ENCODE results near the gene PRKN. TPM values are rescaled to one million over a fixed set of nuclear protein-coding genes. Genes with fewer than 3 reads are reported as not detected.

PRKN gene
- total RNA-seq, 1 donor from 2014 or later, result 4.9 TPM

DNA sequence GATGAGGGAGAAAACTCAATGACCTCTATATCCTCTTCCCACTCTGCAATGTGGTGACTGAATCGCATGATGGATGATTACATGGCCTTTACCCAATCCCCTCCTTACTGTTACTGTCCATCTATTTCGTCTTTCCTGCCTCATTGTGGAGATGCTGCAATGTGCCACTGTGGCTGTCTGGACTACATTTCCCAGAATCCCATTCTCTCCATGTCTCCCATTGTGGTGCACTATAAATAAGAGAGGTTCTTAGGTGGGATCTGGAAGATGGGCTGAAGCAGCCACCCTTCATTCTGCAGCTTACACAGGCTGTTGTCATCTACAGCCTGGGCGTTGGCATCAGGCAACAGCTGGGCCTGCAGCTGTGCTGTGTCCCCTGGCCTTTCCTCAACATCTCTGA lies 233.6 kb downstream of the PRKN start:
- DNase-seq (ENCODE audit: extremely low spot score in 2 of 2), result no peak
- TF ChIP-seq POLR2A (IDR thresholded peaks at IDR 0.05), result no peak
- intact Hi-C loops (cut with DNase I), result no loop called here

DNA sequence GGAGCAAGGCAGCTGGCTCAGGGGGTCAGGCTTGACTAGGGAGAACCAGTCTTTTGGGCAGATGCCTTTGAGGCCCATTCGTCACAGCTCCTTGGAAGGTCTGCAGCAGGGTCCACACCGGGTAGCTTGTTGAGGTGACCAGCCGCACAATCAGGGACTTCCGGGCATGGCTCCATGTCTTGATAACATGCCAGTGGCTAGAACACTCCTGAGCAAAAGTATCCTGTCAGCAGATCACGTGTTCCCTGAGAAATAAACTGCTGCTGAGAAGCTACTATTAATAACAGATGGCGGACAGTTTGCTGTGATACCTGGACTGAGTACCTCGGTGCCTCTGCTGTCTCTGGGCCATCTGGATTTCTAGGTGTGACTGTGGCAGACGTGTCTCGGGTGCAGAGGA lies 235.9 kb downstream of the PRKN start:
- DNase-seq (ENCODE audit: extremely low spot score in 2 of 2), result no peak
- TF ChIP-seq, protein P1, sequence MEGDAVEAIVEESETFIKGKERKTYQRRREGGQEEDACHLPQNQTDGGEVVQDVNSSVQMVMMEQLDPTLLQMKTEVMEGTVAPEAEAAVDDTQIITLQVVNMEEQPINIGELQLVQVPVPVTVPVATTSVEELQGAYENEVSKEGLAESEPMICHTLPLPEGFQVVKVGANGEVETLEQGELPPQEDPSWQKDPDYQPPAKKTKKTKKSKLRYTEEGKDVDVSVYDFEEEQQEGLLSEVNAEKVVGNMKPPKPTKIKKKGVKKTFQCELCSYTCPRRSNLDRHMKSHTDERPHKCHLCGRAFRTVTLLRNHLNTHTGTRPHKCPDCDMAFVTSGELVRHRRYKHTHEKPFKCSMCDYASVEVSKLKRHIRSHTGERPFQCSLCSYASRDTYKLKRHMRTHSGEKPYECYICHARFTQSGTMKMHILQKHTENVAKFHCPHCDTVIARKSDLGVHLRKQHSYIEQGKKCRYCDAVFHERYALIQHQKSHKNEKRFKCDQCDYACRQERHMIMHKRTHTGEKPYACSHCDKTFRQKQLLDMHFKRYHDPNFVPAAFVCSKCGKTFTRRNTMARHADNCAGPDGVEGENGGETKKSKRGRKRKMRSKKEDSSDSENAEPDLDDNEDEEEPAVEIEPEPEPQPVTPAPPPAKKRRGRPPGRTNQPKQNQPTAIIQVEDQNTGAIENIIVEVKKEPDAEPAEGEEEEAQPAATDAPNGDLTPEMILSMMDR (IDR thresholded peaks at IDR 0.05), result no peak
- no peak for TF ChIP-seq POLR2AphosphoS5 (IDR thresholded peaks at IDR 0.05; ENCODE audit: insufficient read depth in 1 of 2, low read depth in 1 of 2)
- TF ChIP-seq POLR2A (IDR thresholded peaks at IDR 0.05), result no peak
- H3K27ac ChIP-seq, result no peak overlapping the region
- no peaks in the 10 kb centered on the region for H3K36me3 ChIP-seq
- H3K4me1 ChIP-seq, result no peaks in the 10 kb centered on the region
- no peaks in the 10 kb centered on the region for H3K27me3 ChIP-seq
- H3K9me3 ChIP-seq, result no peaks in the 10 kb centered on the region
- intact Hi-C loops (cut with DNase I), result no loop called here
- H3K4me3 ChIP-seq, result no peak overlapping the region

More for the DNA sequence above, 233.6 kb downstream of the PRKN start:
- no peaks in the 10 kb centered on the region for H3K9me3 ChIP-seq
- H3K4me3 ChIP-seq, result no peak overlapping the region
- no peaks in the 10 kb centered on the region for H3K4me1 ChIP-seq
- H3K36me3 ChIP-seq, result no peaks in the 10 kb centered on the region
- no peaks in the 10 kb centered on the region for H3K27me3 ChIP-seq
- H3K27ac ChIP-seq, result no peak overlapping the region

DNA sequence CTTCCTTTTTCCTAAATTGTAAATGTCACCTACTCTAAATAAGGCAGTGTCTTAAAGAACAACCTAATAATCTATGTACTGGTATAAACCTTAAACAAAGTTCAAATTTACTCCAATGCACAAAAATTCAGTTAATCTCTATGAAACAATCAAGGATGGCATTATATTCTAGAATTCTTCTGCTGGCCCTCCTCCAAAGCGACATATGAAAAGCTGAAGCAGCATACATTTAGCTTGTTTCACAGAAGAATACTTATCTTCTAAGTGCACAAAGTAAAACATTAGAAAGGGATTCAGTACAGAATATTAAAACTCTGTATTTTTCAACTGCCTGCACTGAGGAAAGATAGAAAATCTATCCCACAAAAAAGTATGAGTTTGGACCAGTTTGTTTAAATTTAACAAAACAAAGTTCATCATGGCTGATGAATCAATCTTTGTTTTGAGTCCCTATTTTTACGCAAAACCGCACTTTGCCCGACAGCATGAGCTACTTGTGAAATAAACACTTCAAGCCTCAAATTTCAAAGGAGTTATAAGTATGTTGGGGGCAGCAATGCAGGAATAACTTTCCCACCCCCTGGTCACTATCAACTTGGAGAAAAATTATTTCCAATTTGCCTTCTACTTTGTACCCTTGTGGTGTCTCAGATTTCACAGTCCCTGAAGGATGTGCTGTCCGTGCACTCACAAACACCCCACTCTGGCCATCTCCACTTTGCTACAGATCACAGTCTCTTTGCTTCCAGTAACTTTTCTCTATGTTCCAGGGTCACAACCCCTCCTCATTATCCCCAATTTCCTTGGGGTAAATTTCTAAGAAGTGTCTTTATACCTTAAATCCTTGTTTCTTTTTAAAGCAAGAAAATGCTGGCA lies 238.2 kb downstream of the PRKN start:
- intact Hi-C loops (cut with DNase I), result no loop called here
- H3K27me3 ChIP-seq, result no peaks in the 10 kb centered on the region
- TF ChIP-seq POLR2A (IDR thresholded peaks at IDR 0.05), result no peak
- no peak for TF ChIP-seq POLR2AphosphoS5 (IDR thresholded peaks at IDR 0.05; ENCODE audit: insufficient read depth in 1 of 2, low read depth in 1 of 2)
- TF ChIP-seq, protein P1 (IDR thresholded peaks at IDR 0.05), result no peak
- DNase-seq (ENCODE audit: extremely low spot score in 2 of 2), result no peak
- H3K4me1 ChIP-seq, result no peaks in the 10 kb centered on the region
- no peaks in the 10 kb centered on the region for H3K36me3 ChIP-seq
- no peaks in the 10 kb centered on the region for H3K9me3 ChIP-seq
- no peak overlapping the region for H3K4me3 ChIP-seq
- H3K27ac ChIP-seq, result no peak overlapping the region

DNA sequence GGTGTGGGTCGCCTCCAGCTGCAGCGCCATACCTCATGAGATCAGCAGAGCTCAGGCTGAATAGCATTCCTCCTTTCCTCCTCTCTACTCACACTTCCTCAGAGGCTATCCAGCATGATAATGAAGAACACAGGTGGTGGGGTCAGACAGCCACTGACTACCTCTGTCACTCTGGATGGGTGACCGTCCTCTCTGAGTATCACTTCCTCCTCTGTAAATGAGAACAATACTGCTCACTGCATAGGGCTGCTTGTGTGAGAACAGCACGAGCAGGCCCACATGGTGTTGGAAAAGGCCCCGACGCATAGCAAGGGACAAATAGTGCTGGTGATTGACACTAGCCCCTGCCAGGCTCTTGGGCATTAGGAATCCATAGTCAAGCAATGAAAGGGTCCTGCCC lies 239.1 kb downstream of the PRKN start:
- TF ChIP-seq POLR2AphosphoS5 (IDR thresholded peaks at IDR 0.05; ENCODE audit: insufficient read depth in 1 of 2, low read depth in 1 of 2), result no peak
- intact Hi-C loops (cut with DNase I), result no loop called here
- Histone ChIP-seq H3K9me3 (no peaks in the 10 kb centered on the region), H3K27ac (no peak overlapping the region), H3K36me3 (no peaks in the 10 kb centered on the region), H3K4me1 (no peaks in the 10 kb centered on the region), H3K27me3 (no peaks in the 10 kb centered on the region), H3K4me3 (no peak overlapping the region)
- DNase-seq (ENCODE audit: extremely low spot score in 2 of 2), result no peak

DNA sequence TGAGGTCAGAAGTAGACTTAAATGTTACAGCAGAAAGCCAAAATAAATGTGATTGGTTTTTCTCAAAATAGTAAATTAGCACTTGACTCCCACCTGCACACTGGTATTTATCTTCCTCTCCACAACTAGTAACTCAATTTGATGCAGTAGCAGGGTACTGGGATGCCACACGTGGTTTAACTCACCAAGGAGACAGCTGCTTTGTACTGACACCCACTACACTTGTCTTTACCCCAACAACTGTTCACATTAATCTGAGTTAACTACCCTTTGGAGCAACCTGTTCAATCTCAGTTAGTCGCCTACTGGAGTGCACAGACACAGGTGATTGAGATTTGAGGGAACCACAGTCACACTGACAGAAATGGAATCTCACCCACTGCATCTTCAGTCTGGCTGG lies 242.1 kb downstream of the PRKN start:
- H3K27me3 ChIP-seq, result no peaks in the 10 kb centered on the region
- no peak for DNase-seq (ENCODE audit: extremely low spot score in 2 of 2)
- no peak overlapping the region for H3K27ac ChIP-seq
- no peak overlapping the region for H3K4me3 ChIP-seq
- H3K9me3 ChIP-seq, result no peaks in the 10 kb centered on the region
- TF ChIP-seq, protein P1 (IDR thresholded peaks at IDR 0.05), result no peak
- no peak for TF ChIP-seq POLR2A (IDR thresholded peaks at IDR 0.05)
- TF ChIP-seq POLR2AphosphoS5 (IDR thresholded peaks at IDR 0.05; ENCODE audit: insufficient read depth in 1 of 2, low read depth in 1 of 2), result no peak
- H3K36me3 ChIP-seq, result no peaks in the 10 kb centered on the region
- H3K4me1 ChIP-seq, result no peaks in the 10 kb centered on the region
- intact Hi-C loops (cut with DNase I), result no loop called here

DNA sequence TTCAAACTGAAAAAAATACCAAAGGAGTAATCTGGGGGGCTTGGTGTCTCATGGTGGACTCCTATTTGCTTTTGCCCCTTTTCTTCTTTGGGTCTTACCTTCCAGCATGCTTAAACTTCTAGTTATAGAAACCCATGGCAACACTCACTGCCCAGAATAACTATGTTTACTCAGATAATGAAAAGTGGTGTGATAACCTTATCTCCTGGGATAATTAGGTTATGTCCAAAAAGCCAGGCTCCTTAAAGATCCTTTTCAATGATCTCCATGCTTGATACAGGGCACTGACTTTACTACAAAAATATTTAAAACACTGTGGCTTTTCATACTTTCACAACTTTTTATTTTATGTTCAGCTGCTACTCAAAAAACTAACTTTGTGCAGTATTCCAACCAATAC lies 245.6 kb downstream of the PRKN start:
- no peaks in the 10 kb centered on the region for H3K4me1 ChIP-seq
- H3K27ac ChIP-seq, result no peak overlapping the region
- H3K27me3 ChIP-seq, result no peaks in the 10 kb centered on the region
- TF ChIP-seq POLR2A (IDR thresholded peaks at IDR 0.05), result no peak
- TF ChIP-seq, protein P1 (IDR thresholded peaks at IDR 0.05), result no peak
- no peak for TF ChIP-seq POLR2AphosphoS5 (IDR thresholded peaks at IDR 0.05; ENCODE audit: insufficient read depth in 1 of 2, low read depth in 1 of 2)
- H3K4me3 ChIP-seq, result no peak overlapping the region
- H3K9me3 ChIP-seq, result no peaks in the 10 kb centered on the region
- H3K36me3 ChIP-seq, result no peaks in the 10 kb centered on the region
- intact Hi-C loops (cut with DNase I), result no loop called here
- DNase-seq (ENCODE audit: extremely low spot score in 2 of 2), result no peak
